Adipose tissue (tissue), 3 donors: ENCODE results near the gene SNX27. TPM values are rescaled to one million over a fixed set of nuclear protein-coding genes. Genes with fewer than 3 reads are reported as not detected.
"Not testable (repeated sequence)": the region's sequence is repeated elsewhere in the genome, so short reads cannot be mapped to it uniquely, and the experiment has no call there.

Experiments
- H3K27ac ChIP-seq: one replicate; pipeline ENCODE4 v1.5.1; 2013; ENCODE audit warnings: low read depth, low read length
- WGBS, 3 donors: extraction: QIAGEN DNeasy Blood & Tissue Kit; methylation state at CpG; one replicate each; pipeline ENCODE4 v1.1.7; 2013; 5-methylcytosine and 5-hydroxymethylcytosine counted together
- polyA plus RNA-seq, 3 donors: library from polyadenylated mRNA; stranded (reverse); fragments of 200-250 nt; gene quantifications; one replicate each; pipeline ENCODE4 v1.2.3, GENCODE V29; 2013
- donor health status: healthy with polysubstance abuse.
- donor health status: Bipolar disorder and iron deficiency.
- donor health status: healthy.

Gene SNX27
- polyA plus RNA-seq, 3 donors: 3.5 to 19.5 (median 4.7) TPM

- no peak overlapping the region for H3K27ac ChIP-seq
- WGBS, 3 donors: 34 to 76% (median 72%) methylated on average over 10 of the region's 10 CpGs
These were observed 117.5 kb downstream of the SNX27 start for GRCh38 chr1:151729157-151729965.

GRCh38 chr1:151729966-151730291 is 118.1 kb downstream of the SNX27 start:
- no peak overlapping the region for H3K27ac ChIP-seq
- WGBS, 3 donors: 60 to 87% (median 82%) methylated on average over 4 of the region's 4 CpGs

GRCh38 chr1:151733126-151733525 is 121.3 kb downstream of the SNX27 start:
- 75 to 88% (median 82%) methylated on average over 3 of the region's 3 CpGs for WGBS, 3 donors

GRCh38 chr1:151733995-151734394 is 122.1 kb downstream of the SNX27 start:
- not testable (repeated sequence) for H3K27ac ChIP-seq
- 88 to 93% (median 92%) methylated on average over 9 of the region's 9 CpGs for WGBS, 3 donors

More at GRCh38 chr1:151733126-151733525, 121.3 kb downstream of the SNX27 start:
- no peak overlapping the region for H3K27ac ChIP-seq

- 76 to 88% (median 83%) methylated on average over 2 of the region's 2 CpGs for WGBS, 3 donors
- no peak overlapping the region for H3K27ac ChIP-seq
These were observed 125.2 kb downstream of the SNX27 start for GRCh38 chr1:151737026-151737425.

GRCh38 chr1:151737479-151737878 is 125.6 kb downstream of the SNX27 start:
- H3K27ac ChIP-seq: no peak overlapping the region

GRCh38 chr1:151739590-151740355 is 127.9 kb downstream of the SNX27 start:
- WGBS, 3 donors: 29 to 67% (median 41%) methylated on average over 3 of the region's 3 CpGs
- no peak overlapping the region for H3K27ac ChIP-seq

GRCh38 chr1:151741516-151741915 is 129.7 kb downstream of the SNX27 start:
- 87 to 88% (median 88%) methylated on average over 4 of the region's 4 CpGs for WGBS, 3 donors
- no peak overlapping the region for H3K27ac ChIP-seq

Other genes with a start within 250 kb of the SNX27 start
- gene SELENBP1, start 239.3 kb upstream of the SNX27 start, polyA plus RNA-seq: 100 to 1,000 TPM in 2 of 3 donors, 10 to 100 TPM in 1; 36.3 to 141 (median 141) TPM
- 100 to 1,000 TPM; 145 to 348 (median 335) TPM for gene PSMB4, start 212.5 kb upstream of the SNX27 start, polyA plus RNA-seq
- 10 to 100 TPM; 10.8 to 17.6 (median 16.8) TPM for gene POGZ, start 152.6 kb upstream of the SNX27 start, polyA plus RNA-seq
- 10 to 100 TPM in 1 of 3 donors, 1 to 10 TPM in 2; 2.0 to 28.7 (median 2.1) TPM for gene CGN, start 100.7 kb upstream of the SNX27 start, polyA plus RNA-seq
- gene TUFT1, start 71.7 kb upstream of the SNX27 start, polyA plus RNA-seq: 10 to 100 TPM in 1 of 3 donors, 1 to 10 TPM in 2; 4.2 to 13.3 (median 4.2) TPM
- 1 to 10 TPM in 1 of 3 donors, under 1 TPM in 1, not detected in 1; 0.13 to 4.6 TPM for gene CELF3, start 104.8 kb downstream of the SNX27 start, polyA plus RNA-seq
- not detected for gene RIIAD1, start 109.5 kb downstream of the SNX27 start, polyA plus RNA-seq
- 10 to 100 TPM; 35.4 to 63.3 (median 63.1) TPM for gene MRPL9, start 151.4 kb downstream of the SNX27 start, polyA plus RNA-seq
- gene TDRKH, start 178.4 kb downstream of the SNX27 start, polyA plus RNA-seq: 1 to 10 TPM; 1.8 to 3.6 (median 2.9) TPM
- under 1 TPM in 1 of 3 donors, not detected in 2; 0.29 TPM for gene LINGO4, start 193.4 kb downstream of the SNX27 start, polyA plus RNA-seq
- gene RORC, start 219.8 kb downstream of the SNX27 start, polyA plus RNA-seq: 10 to 100 TPM in 1 of 3 donors, 1 to 10 TPM in 1, under 1 TPM in 1; 0.22 to 57.8 (median 1.2) TPM
- under 1 TPM in 2 of 3 donors, not detected in 1; 0.09 to 0.72 TPM for gene C2CD4D, start 227.8 kb downstream of the SNX27 start, polyA plus RNA-seq
- not detected for gene THEM5, start 241.7 kb downstream of the SNX27 start, polyA plus RNA-seq